ENCODE data around the gene CD69.
A peak's percentile ranks its signal among the peaks of the same experiment; 100 is the strongest.
"Not testable (repeated sequence)": the region's sequence is repeated elsewhere in the genome, so short reads cannot be mapped to it uniquely, and the experiment has no call there.

Gene CD69

GRCh38 chr12:9707356-9707755 lies 53.3 kb downstream of the CD69 start:
- no peaks in the 10 kb centered on the region; the same call in 1 of the 2 replicates for H3K9me3 ChIP-seq (ENCODE audit: insufficient read depth, low read depth, low read length)
- peak overlapping the region; percentile 1 for H3K9ac ChIP-seq (ENCODE audit: low read depth, low read length, poor library complexity, severe bottlenecking)
- H2AFZ ChIP-seq (ENCODE audit: low read length): peak overlapping the region; percentile 4; the same call in 1 of the 2 replicates
- TF ChIP-seq, protein P1, sequence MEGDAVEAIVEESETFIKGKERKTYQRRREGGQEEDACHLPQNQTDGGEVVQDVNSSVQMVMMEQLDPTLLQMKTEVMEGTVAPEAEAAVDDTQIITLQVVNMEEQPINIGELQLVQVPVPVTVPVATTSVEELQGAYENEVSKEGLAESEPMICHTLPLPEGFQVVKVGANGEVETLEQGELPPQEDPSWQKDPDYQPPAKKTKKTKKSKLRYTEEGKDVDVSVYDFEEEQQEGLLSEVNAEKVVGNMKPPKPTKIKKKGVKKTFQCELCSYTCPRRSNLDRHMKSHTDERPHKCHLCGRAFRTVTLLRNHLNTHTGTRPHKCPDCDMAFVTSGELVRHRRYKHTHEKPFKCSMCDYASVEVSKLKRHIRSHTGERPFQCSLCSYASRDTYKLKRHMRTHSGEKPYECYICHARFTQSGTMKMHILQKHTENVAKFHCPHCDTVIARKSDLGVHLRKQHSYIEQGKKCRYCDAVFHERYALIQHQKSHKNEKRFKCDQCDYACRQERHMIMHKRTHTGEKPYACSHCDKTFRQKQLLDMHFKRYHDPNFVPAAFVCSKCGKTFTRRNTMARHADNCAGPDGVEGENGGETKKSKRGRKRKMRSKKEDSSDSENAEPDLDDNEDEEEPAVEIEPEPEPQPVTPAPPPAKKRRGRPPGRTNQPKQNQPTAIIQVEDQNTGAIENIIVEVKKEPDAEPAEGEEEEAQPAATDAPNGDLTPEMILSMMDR (conservative IDR thresholded peaks at IDR 0.05; ENCODE audit: low read length): no peak
- no peak for TF ChIP-seq EZH2phosphoT487 (IDR thresholded peaks at IDR 0.05; ENCODE audit: borderline replicate concordance)
- no peaks in the 10 kb centered on the region for H3F3A ChIP-seq (ENCODE audit: low read depth)
- H3K27me3 ChIP-seq (ENCODE audit: insufficient read depth, low read length, poor library complexity, severe bottlenecking): no peaks in the 10 kb centered on the region
- no peaks in the 10 kb centered on the region for H4K20me1 ChIP-seq (ENCODE audit: insufficient read depth, low read length, poor library complexity, severe bottlenecking)
- H3K4me2 ChIP-seq (ENCODE audit: low read depth, low read length, poor library complexity, severe bottlenecking): peak overlapping the region; percentile 17
- peak overlapping the region; percentile 6 for H3K4me3 ChIP-seq (ENCODE audit: low read length, poor library complexity, severe bottlenecking)
- H3K79me2 ChIP-seq (ENCODE audit: insufficient read depth, low read length): no peaks in the 10 kb centered on the region
- H3K9me2 ChIP-seq (replicated peaks; ENCODE audit: low read depth, low read length): no peaks in the 10 kb centered on the region
- peaks cover 26% of the 10 kb centered on the region for H3K4me1 ChIP-seq (ENCODE audit: insufficient read depth, low read length, poor library complexity, severe bottlenecking)
- H3K36me3 ChIP-seq (ENCODE audit: insufficient read depth, low read length): no peaks in the 10 kb centered on the region

DNA sequence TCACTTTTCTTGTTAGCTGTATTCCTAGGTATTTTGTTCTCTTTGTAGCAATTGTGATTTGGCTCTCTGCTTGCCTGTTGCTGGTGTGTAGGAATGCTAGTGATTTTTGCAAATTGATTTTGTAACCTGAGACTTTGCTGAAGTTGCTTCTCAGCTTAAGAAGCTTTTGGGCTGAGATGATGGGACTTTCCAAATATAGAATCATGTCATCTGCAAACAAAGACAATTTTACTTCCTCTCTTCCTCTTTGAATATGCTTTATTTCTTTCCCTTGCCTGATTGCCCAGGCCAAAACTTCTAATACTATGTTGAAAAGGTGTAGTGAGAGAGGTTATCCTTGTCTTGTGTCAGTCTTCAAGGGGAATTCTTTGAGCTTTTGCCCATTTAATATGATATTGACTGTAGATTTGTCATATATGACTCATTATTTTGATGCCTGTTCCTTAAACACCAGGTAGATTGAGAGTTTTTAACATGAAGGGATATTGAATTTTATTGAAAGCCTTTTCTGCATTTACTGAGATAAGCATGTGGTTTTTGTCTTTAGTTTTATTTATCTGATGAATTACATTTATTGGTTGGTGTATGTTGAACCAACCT lies 54.5 kb downstream of the CD69 start:
- Histone ChIP-seq H3K4me3 (ENCODE audit: low read length, poor library complexity, severe bottlenecking) (no peak overlapping the region), H3K4me2 (ENCODE audit: low read depth, low read length, poor library complexity, severe bottlenecking) (no peak overlapping the region), H3K4me1 (ENCODE audit: insufficient read depth, low read length, poor library complexity, severe bottlenecking) (peaks cover 33% of the 10 kb centered on the region), H3K9ac (ENCODE audit: low read depth, low read length, poor library complexity, severe bottlenecking) (no peak overlapping the region), H3F3A (ENCODE audit: low read depth) (no peaks in the 10 kb centered on the region), H4K20me1 (ENCODE audit: insufficient read depth, low read length, poor library complexity, severe bottlenecking) (no peaks in the 10 kb centered on the region), H3K9me3 (ENCODE audit: insufficient read depth, low read depth, low read length) (no peaks in the 10 kb centered on the region; the same call in 1 of the 2 replicates), H3K79me2 (ENCODE audit: insufficient read depth, low read length) (no peaks in the 10 kb centered on the region), H2AFZ (ENCODE audit: low read length) (peak overlapping the region; percentile 63), H3K9me2 (replicated peaks; ENCODE audit: low read depth, low read length) (no peaks in the 10 kb centered on the region), H3K36me3 (ENCODE audit: insufficient read depth, low read length) (no peaks in the 10 kb centered on the region), H3K27me3 (ENCODE audit: insufficient read depth, low read length, poor library complexity, severe bottlenecking) (no peaks in the 10 kb centered on the region)
- TF ChIP-seq, protein P1 (conservative IDR thresholded peaks at IDR 0.05; ENCODE audit: low read length): no peak
- no peak for TF ChIP-seq EZH2phosphoT487 (IDR thresholded peaks at IDR 0.05; ENCODE audit: borderline replicate concordance)

- not testable (repeated sequence) for H3K79me2 ChIP-seq (ENCODE audit: insufficient read depth, low read length); H3K9ac ChIP-seq (ENCODE audit: low read depth, low read length, poor library complexity, severe bottlenecking); H3K4me2 ChIP-seq (ENCODE audit: low read depth, low read length, poor library complexity, severe bottlenecking); H3F3A ChIP-seq (ENCODE audit: low read depth); H4K20me1 ChIP-seq (ENCODE audit: insufficient read depth, low read length, poor library complexity, severe bottlenecking); H3K9me2 ChIP-seq (replicated peaks; ENCODE audit: low read depth, low read length); H3K27me3 ChIP-seq (ENCODE audit: insufficient read depth, low read length, poor library complexity, severe bottlenecking); H3K4me3 ChIP-seq (ENCODE audit: low read length, poor library complexity, severe bottlenecking); H2AFZ ChIP-seq (ENCODE audit: low read length); H3K9me3 ChIP-seq (ENCODE audit: insufficient read depth, low read depth, low read length); H3K36me3 ChIP-seq (ENCODE audit: insufficient read depth, low read length)
- peaks cover 33% of the 10 kb centered on the region for H3K4me1 ChIP-seq (ENCODE audit: insufficient read depth, low read length, poor library complexity, severe bottlenecking)
Observed at GRCh38 chr12:9704561-9704960, 56.1 kb downstream of the CD69 start.
